Measurements from ENCODE around the gene WDR72.

DNA sequence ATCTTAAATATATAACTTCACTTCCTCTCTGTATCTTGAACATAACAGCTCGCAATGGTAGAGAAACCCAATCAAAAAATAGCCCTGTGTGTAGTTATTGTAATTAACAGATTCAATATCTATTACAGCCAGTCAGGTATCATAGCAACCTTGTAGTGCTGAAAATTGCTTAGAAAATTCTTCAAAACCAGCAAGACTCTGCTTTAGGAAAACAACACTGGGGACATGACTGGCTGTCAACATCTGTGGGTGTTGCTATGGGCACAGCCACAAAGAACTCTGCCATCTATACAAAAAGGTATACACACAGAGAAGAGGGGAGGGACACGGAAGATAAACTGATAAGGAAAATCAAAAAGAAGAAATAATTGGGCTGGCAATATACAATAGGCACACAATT, 101.2 kb downstream of the WDR72 start:
- TF ChIP-seq CTCF (IDR thresholded peaks at IDR 0.05): no peak
- no peak for TF ChIP-seq POLR2A (IDR thresholded peaks at IDR 0.05)
- TF ChIP-seq POLR2AphosphoS5 (IDR thresholded peaks at IDR 0.05): no peak
- no peak for TF ChIP-seq EP300 (IDR thresholded peaks at IDR 0.05)
